Activated naive CD8-positive, alpha-beta T cell treated with anti-CD3 and anti-CD28 coated beads, Interleukin-2, amount 50 U/mL, for 24 hours (primary cell): ENCODE measurements around the gene CEP68.
A peak's percentile ranks its signal among the peaks of the same experiment; 100 is the strongest.
"Not testable (repeated sequence)": the region's sequence is repeated elsewhere in the genome, so short reads cannot be mapped to it uniquely, and the experiment has no call there.

Source experiments
- ATAC-seq: fragments of 150-1000 bp; cut with Tn5 transposase; one replicate; pipeline ENCODE4 v1.10.0; 2021
- DNase-seq: peaks from one replicate; pipeline ENCODE4 v3.0.0; 2021
- H3K27ac Mint-ChIP-seq: one replicate; pipeline ENCODE4 v1.8.0; 2021; ENCODE audit warnings: mild to moderate bottlenecking, mixed read lengths
- H3K27me3 Mint-ChIP-seq: one replicate; pipeline ENCODE4 v1.8.0; 2021; ENCODE audit warnings: mixed read lengths
- H3K36me3 Mint-ChIP-seq: one replicate; pipeline ENCODE4 v1.8.0; 2021; ENCODE audit warnings: low read depth, mixed read lengths
- H3K4me1 Mint-ChIP-seq: one replicate; pipeline ENCODE4 v1.8.0; 2021; ENCODE audit warnings: mixed read lengths
- H3K4me3 Mint-ChIP-seq: one replicate; pipeline ENCODE4 v1.8.0; 2021; ENCODE audit warnings: mild to moderate bottlenecking, moderate library complexity, mixed read lengths
- H3K9me3 Mint-ChIP-seq: one replicate; pipeline ENCODE4 v1.8.0; 2021; ENCODE audit warnings: mixed read lengths

The CEP68 gene

GRCh38 chr2:65056215-65057053 is at the start of gene CEP68:
CEP68 (plus strand) TSS chr2:65056416; CDS start chr2:65069445, 13,029 bp downstream.
- DNase-seq (peak; percentile 96), ATAC-seq (peak; percentile 96)
- Mint-ChIP-seq H3K4me1 (peaks cover 61% of the 10 kb centered on the region), H3K9me3 (no peaks in the 10 kb centered on the region), H3K27me3 (no peaks in the 10 kb centered on the region), H3K4me3 (peak within 1 kb of the TSS; percentile 92), H3K36me3 (no peaks in the 10 kb centered on the region), H3K27ac (peak within 1 kb of the TSS; percentile 84)

- no peak overlapping the region for H3K4me3 Mint-ChIP-seq
- H3K4me1 Mint-ChIP-seq, result peaks cover 13% of the 10 kb centered on the region
- H3K9me3 Mint-ChIP-seq, result no peaks in the 10 kb centered on the region
- ATAC-seq (no peak), DNase-seq (no peak)
- no peak overlapping the region for H3K27ac Mint-ChIP-seq
- peaks cover 43% of the 10 kb centered on the region for H3K36me3 Mint-ChIP-seq
- no peaks in the 10 kb centered on the region for H3K27me3 Mint-ChIP-seq
Measured at GRCh38 chr2:65013776-65014175, 42.4 kb upstream of the CEP68 start.

- Mint-ChIP-seq H3K4me1 (peaks cover 13% of the 10 kb centered on the region), H3K36me3 (peaks cover 48% of the 10 kb centered on the region), H3K27me3 (no peaks in the 10 kb centered on the region), H3K4me3 (no peak overlapping the region), H3K27ac (no peak overlapping the region), H3K9me3 (no peaks in the 10 kb centered on the region)
- no peak for ATAC-seq
- DNase-seq, result no peak
Measured at GRCh38 chr2:65015731-65016130, 40.5 kb upstream of the CEP68 start.

GRCh38 chr2:65016789-65017188 is 39.4 kb upstream of the CEP68 start:
- no peak overlapping the region for H3K4me3 Mint-ChIP-seq
- no peak for DNase-seq
- no peak overlapping the region for H3K27ac Mint-ChIP-seq
- peaks cover 13% of the 10 kb centered on the region for H3K4me1 Mint-ChIP-seq
- no peak for ATAC-seq
- no peaks in the 10 kb centered on the region for H3K27me3 Mint-ChIP-seq
- H3K36me3 Mint-ChIP-seq, result peaks cover 48% of the 10 kb centered on the region
- no peaks in the 10 kb centered on the region for H3K9me3 Mint-ChIP-seq

- Mint-ChIP-seq H3K27ac (no peak overlapping the region), H3K4me3 (no peak overlapping the region), H3K9me3 (no peaks in the 10 kb centered on the region), H3K27me3 (no peaks in the 10 kb centered on the region), H3K4me1 (peaks cover 13% of the 10 kb centered on the region), H3K36me3 (peaks cover 45% of the 10 kb centered on the region)
- ATAC-seq (no peak), DNase-seq (no peak)
Measured at GRCh38 chr2:65017335-65017734, 38.9 kb upstream of the CEP68 start.

- H3K27ac Mint-ChIP-seq, result no peak overlapping the region
- no peaks in the 10 kb centered on the region for H3K9me3 Mint-ChIP-seq
- H3K4me1 Mint-ChIP-seq, result peaks cover 13% of the 10 kb centered on the region
- H3K27me3 Mint-ChIP-seq, result no peaks in the 10 kb centered on the region
- H3K4me3 Mint-ChIP-seq, result no peak overlapping the region
- DNase-seq, result no peak
- H3K36me3 Mint-ChIP-seq, result peaks cover 45% of the 10 kb centered on the region
- ATAC-seq, result no peak
Measured at GRCh38 chr2:65018141-65018582, 38.1 kb upstream of the CEP68 start.

GRCh38 chr2:65019010-65019409 is 37.2 kb upstream of the CEP68 start:
- Mint-ChIP-seq H3K4me3 (no peak overlapping the region), H3K4me1 (peaks cover 10% of the 10 kb centered on the region), H3K36me3 (peaks cover 42% of the 10 kb centered on the region), H3K9me3 (no peaks in the 10 kb centered on the region), H3K27ac (no peak overlapping the region), H3K27me3 (no peaks in the 10 kb centered on the region)
- DNase-seq, result no peak
- no peak for ATAC-seq

- Mint-ChIP-seq H3K36me3 (peaks cover 40% of the 10 kb centered on the region), H3K27ac (no peak overlapping the region), H3K4me1 (peaks cover 8% of the 10 kb centered on the region), H3K9me3 (no peaks in the 10 kb centered on the region), H3K27me3 (no peaks in the 10 kb centered on the region), H3K4me3 (no peak overlapping the region)
- ATAC-seq, result no peak
- DNase-seq, result no peak
Measured at GRCh38 chr2:65019675-65020195, 36.5 kb upstream of the CEP68 start.

- peaks cover 37% of the 10 kb centered on the region for H3K36me3 Mint-ChIP-seq
- ATAC-seq, H3K4me3 Mint-ChIP-seq, DNase-seq, H3K4me1 Mint-ChIP-seq, H3K9me3 Mint-ChIP-seq, H3K27ac Mint-ChIP-seq, H3K27me3 Mint-ChIP-seq: not testable (repeated sequence)
Measured at GRCh38 chr2:65020251-65020650, 36.0 kb upstream of the CEP68 start.

- no peaks in the 10 kb centered on the region for H3K9me3 Mint-ChIP-seq
- no peak overlapping the region for H3K4me3 Mint-ChIP-seq
- H3K4me1 Mint-ChIP-seq, result peaks cover 15% of the 10 kb centered on the region
- ATAC-seq, result no peak
- no peak for DNase-seq
- no peak overlapping the region for H3K27ac Mint-ChIP-seq
- H3K27me3 Mint-ChIP-seq, result no peaks in the 10 kb centered on the region
- H3K36me3 Mint-ChIP-seq, result peaks cover 33% of the 10 kb centered on the region
Measured at GRCh38 chr2:65020943-65021528, 35.2 kb upstream of the CEP68 start.

GRCh38 chr2:65021709-65022108 is 34.5 kb upstream of the CEP68 start:
- Mint-ChIP-seq H3K36me3 (peaks cover 28% of the 10 kb centered on the region), H3K27ac (no peak overlapping the region), H3K4me3 (no peak overlapping the region), H3K9me3 (no peaks in the 10 kb centered on the region), H3K27me3 (no peaks in the 10 kb centered on the region), H3K4me1 (peaks cover 18% of the 10 kb centered on the region)
- ATAC-seq (no peak), DNase-seq (no peak)

- DNase-seq (no peak), ATAC-seq (no peak)
- Mint-ChIP-seq H3K27ac (no peak overlapping the region), H3K4me1 (peaks cover 18% of the 10 kb centered on the region), H3K27me3 (no peaks in the 10 kb centered on the region), H3K9me3 (no peaks in the 10 kb centered on the region), H3K4me3 (no peak overlapping the region), H3K36me3 (peaks cover 24% of the 10 kb centered on the region)
Measured at GRCh38 chr2:65022189-65022588, 34.0 kb upstream of the CEP68 start.

GRCh38 chr2:65023742-65024141 is 32.5 kb upstream of the CEP68 start:
- H3K36me3 Mint-ChIP-seq, result peaks cover 10% of the 10 kb centered on the region
- no peak for ATAC-seq

GRCh38 chr2:65024149-65024829 is 31.9 kb upstream of the CEP68 start:
- DNase-seq, result no peak

More at GRCh38 chr2:65023742-65024141, 32.5 kb upstream of the CEP68 start:
- no peaks in the 10 kb centered on the region for H3K27me3 Mint-ChIP-seq
- H3K4me1 Mint-ChIP-seq, result peaks cover 10% of the 10 kb centered on the region
- H3K4me3 Mint-ChIP-seq, result no peak overlapping the region
- H3K9me3 Mint-ChIP-seq, result no peaks in the 10 kb centered on the region
- no peak overlapping the region for H3K27ac Mint-ChIP-seq
- DNase-seq, result no peak

More at GRCh38 chr2:65024149-65024829, 31.9 kb upstream of the CEP68 start:
- peaks cover 6% of the 10 kb centered on the region for H3K36me3 Mint-ChIP-seq
- ATAC-seq, result no peak
- H3K27me3 Mint-ChIP-seq, result no peaks in the 10 kb centered on the region
- H3K4me1 Mint-ChIP-seq, result peaks cover 10% of the 10 kb centered on the region
- no peak overlapping the region for H3K4me3 Mint-ChIP-seq
- no peaks in the 10 kb centered on the region for H3K9me3 Mint-ChIP-seq
- peak overlapping the region; percentile 40 for H3K27ac Mint-ChIP-seq
